ENCODE measurements around the gene WAC. TPM values are rescaled to one million over a fixed set of nuclear protein-coding genes. Genes with fewer than 3 reads are reported as not detected.

Gene WAC
- total and polyA plus RNA-seq, 10 of the 15 experiments (the other 5 are each of a cell fraction or from before 2014, with no cell fraction given): 26.5 to 131 (median 69.4) TPM

- in situ Hi-C loops (cut with MboI): no loop called here
- H3K27ac ChIP-seq (ENCODE audit: control insufficient read depth, insufficient read depth): no peak overlapping the region
- no peak overlapping the region for H3K4me3 ChIP-seq
- CTCF ChIA-PET: no interaction called here
- H3K4me1 ChIP-seq (ENCODE audit: control insufficient read depth, insufficient read depth, low read length): no peaks in the 10 kb centered on the region
- intact Hi-C loops (cut with micrococcal nuclease; ENCODE audit: unreplicated experiment): no loop called here
- 81% methylated on average over 6 of the region's 6 CpGs for WGBS (ENCODE audit: insufficient coverage, insufficient replicate concordance, low lambda C conversion rate, missing lambda C conversion rate)
- H3K9ac ChIP-seq (ENCODE audit: control insufficient read depth, insufficient read depth, low read length): no peak overlapping the region
- H3K4me2 ChIP-seq (ENCODE audit: control insufficient read depth, insufficient read depth): no peak overlapping the region
- FAIRE-seq (no peak), ATAC-seq (no peak), DNase-seq (ENCODE audit: low read depth, low spot score) (no peak)
- BruUV-seq (replicated peaks): TSS peak; percentile 18
- SMC1A ChIA-PET (ENCODE audit: uncharacterized antibody, unreplicated experiment): interaction anchor here (1.3 kb wide), 1 partner anchor 8 kb away, joined by 3 read pairs; no protein-coding TSS in a partner anchor
- H3K27me3 ChIP-seq (replicated peaks in 1 of 2; ENCODE audit: control insufficient read depth in 2 of 2, insufficient read depth in 2 of 2, low read length in 1 of 2): no peaks in the 10 kb centered on the region
- H3K79me2 ChIP-seq (ENCODE audit: control insufficient read depth, insufficient read depth, low read length): peaks cover 23% of the 10 kb centered on the region
- H2AFZ ChIP-seq (ENCODE audit: control insufficient read depth, low read depth, low read length): no peak overlapping the region
- RAD21 ChIA-PET (ENCODE audit: unreplicated experiment): no interaction called here
- POLR2A ChIA-PET: interaction anchor here (0.8 kb wide), 1 partner anchor 39 kb away, joined by 3 read pairs; no protein-coding TSS in a partner anchor
- no peaks in the 10 kb centered on the region for H3K9me3 ChIP-seq (replicated peaks; ENCODE audit: control insufficient read depth, insufficient read depth, low read length)
- H3K36me3 ChIP-seq (ENCODE audit: control insufficient read depth in 2 of 2, insufficient read depth in 2 of 2, low read length in 1 of 2): peaks cover 6 to 40% of the 10 kb centered on the region in 2 experiments
- TF ChIP-seq GATAD2B (conservative IDR thresholded peaks at IDR 0.05; ENCODE audit: low read depth): no peak
- no peak for TF ChIP-seq SIN3A (IDR thresholded peaks at IDR 0.05; ENCODE audit: low read depth, low read length)
- TF ChIP-seq SIX5 (IDR thresholded peaks at IDR 0.05; ENCODE audit: low read depth, low read length, severe bottlenecking): no peak
- no peak for TF ChIP-seq RELA (IDR thresholded peaks at IDR 0.05; ENCODE audit: borderline replicate concordance, partially characterized antibody)
- no peak for TF ChIP-seq RAD21 (IDR thresholded peaks at IDR 0.05; ENCODE audit: insufficient read depth, low read depth, low read length)
- TF ChIP-seq JUND (IDR thresholded peaks at IDR 0.05; ENCODE audit: low read depth, low read length): no peak
- no peak for TF ChIP-seq FOXK2 (IDR thresholded peaks at IDR 0.05)
- no peak for TF ChIP-seq DPF2 (IDR thresholded peaks at IDR 0.05)
- no peak for TF ChIP-seq PAX5 (IDR thresholded peaks at IDR 0.05; ENCODE audit: borderline replicate concordance, low read depth, low read length)
- peaks cover 4% of the 10 kb centered on the region; the same call in 1 of the 2 replicates for H4K20me1 ChIP-seq (ENCODE audit: control insufficient read depth, insufficient read depth)
These were observed 52.2 kb downstream of the WAC start for GRCh38 chr10:28585076-28585475.
